ENCODE results near the gene FBXO3. TPM values are rescaled to one million over a fixed set of nuclear protein-coding genes. Genes with fewer than 3 reads are reported as not detected.

The FBXO3 gene
- total and polyA plus RNA-seq, 2 of the 13 experiments (the other 11 are each of a cell fraction or from before 2014, with no cell fraction given), result 20.4 to 27.6 TPM

DNA sequence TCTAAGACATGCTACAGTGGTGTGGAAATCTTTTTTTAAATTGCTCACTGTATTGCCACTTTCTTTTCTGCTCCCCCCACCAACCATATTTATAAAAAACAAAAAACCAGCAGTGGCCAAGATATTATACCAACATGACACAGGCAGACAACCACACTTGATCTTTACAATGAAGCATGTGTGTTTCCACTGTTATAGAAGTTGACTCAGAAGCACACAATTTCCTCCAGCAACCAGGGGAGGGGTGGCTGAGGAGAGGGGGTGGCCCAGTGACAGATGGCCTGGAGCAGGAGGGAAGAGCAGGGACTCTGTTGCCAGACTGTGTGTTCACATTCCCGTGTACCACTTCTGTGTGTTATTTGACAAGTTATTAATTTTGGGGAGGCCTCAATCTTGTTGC lies 52.9 kb downstream of the FBXO3 start (continued):
- TF ChIP-seq, protein P1, sequence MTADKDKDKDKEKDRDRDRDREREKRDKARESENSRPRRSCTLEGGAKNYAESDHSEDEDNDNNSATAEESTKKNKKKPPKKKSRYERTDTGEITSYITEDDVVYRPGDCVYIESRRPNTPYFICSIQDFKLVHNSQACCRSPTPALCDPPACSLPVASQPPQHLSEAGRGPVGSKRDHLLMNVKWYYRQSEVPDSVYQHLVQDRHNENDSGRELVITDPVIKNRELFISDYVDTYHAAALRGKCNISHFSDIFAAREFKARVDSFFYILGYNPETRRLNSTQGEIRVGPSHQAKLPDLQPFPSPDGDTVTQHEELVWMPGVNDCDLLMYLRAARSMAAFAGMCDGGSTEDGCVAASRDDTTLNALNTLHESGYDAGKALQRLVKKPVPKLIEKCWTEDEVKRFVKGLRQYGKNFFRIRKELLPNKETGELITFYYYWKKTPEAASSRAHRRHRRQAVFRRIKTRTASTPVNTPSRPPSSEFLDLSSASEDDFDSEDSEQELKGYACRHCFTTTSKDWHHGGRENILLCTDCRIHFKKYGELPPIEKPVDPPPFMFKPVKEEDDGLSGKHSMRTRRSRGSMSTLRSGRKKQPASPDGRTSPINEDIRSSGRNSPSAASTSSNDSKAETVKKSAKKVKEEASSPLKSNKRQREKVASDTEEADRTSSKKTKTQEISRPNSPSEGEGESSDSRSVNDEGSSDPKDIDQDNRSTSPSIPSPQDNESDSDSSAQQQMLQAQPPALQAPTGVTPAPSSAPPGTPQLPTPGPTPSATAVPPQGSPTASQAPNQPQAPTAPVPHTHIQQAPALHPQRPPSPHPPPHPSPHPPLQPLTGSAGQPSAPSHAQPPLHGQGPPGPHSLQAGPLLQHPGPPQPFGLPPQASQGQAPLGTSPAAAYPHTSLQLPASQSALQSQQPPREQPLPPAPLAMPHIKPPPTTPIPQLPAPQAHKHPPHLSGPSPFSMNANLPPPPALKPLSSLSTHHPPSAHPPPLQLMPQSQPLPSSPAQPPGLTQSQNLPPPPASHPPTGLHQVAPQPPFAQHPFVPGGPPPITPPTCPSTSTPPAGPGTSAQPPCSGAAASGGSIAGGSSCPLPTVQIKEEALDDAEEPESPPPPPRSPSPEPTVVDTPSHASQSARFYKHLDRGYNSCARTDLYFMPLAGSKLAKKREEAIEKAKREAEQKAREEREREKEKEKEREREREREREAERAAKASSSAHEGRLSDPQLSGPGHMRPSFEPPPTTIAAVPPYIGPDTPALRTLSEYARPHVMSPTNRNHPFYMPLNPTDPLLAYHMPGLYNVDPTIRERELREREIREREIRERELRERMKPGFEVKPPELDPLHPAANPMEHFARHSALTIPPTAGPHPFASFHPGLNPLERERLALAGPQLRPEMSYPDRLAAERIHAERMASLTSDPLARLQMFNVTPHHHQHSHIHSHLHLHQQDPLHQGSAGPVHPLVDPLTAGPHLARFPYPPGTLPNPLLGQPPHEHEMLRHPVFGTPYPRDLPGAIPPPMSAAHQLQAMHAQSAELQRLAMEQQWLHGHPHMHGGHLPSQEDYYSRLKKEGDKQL (CRISPR knock-in tag; IDR thresholded peaks at IDR 0.05; ENCODE audit: low read depth), result no peak
- TF ChIP-seq, protein P2, sequence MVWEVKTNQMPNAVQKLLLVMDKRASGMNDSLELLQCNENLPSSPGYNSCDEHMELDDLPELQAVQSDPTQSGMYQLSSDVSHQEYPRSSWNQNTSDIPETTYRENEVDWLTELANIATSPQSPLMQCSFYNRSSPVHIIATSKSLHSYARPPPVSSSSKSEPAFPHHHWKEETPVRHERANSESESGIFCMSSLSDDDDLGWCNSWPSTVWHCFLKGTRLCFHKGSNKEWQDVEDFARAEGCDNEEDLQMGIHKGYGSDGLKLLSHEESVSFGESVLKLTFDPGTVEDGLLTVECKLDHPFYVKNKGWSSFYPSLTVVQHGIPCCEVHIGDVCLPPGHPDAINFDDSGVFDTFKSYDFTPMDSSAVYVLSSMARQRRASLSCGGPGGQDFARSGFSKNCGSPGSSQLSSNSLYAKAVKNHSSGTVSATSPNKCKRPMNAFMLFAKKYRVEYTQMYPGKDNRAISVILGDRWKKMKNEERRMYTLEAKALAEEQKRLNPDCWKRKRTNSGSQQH (CRISPR knock-in tag; IDR thresholded peaks at IDR 0.05; ENCODE audit: low read depth), result no peak
- no peak for TF ChIP-seq ZNF282 (IDR thresholded peaks at IDR 0.05; ENCODE audit: partially characterized antibody)
- no peak for TF ChIP-seq ZNF792 (CRISPR knock-in tag; IDR thresholded peaks at IDR 0.05)
- TF ChIP-seq, protein P3, sequence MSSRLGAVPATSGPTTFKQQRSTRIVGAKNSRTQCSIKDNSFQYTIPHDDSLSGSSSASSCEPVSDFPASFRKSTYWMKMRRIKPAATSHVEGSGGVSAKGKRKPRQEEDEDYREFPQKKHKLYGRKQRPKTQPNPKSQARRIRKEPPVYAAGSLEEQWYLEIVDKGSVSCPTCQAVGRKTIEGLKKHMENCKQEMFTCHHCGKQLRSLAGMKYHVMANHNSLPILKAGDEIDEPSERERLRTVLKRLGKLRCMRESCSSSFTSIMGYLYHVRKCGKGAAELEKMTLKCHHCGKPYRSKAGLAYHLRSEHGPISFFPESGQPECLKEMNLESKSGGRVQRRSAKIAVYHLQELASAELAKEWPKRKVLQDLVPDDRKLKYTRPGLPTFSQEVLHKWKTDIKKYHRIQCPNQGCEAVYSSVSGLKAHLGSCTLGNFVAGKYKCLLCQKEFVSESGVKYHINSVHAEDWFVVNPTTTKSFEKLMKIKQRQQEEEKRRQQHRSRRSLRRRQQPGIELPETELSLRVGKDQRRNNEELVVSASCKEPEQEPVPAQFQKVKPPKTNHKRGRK (CRISPR knock-in tag; IDR thresholded peaks at IDR 0.05), result no peak
- TF ChIP-seq TBL1XR1 (IDR thresholded peaks at IDR 0.05; ENCODE audit: borderline replicate concordance, low read length, partially characterized antibody), result no peak
- TF ChIP-seq ZNF7 (CRISPR knock-in tag; IDR thresholded peaks at IDR 0.05), result no peak
- TF ChIP-seq ZNF431 (CRISPR knock-in tag; IDR thresholded peaks at IDR 0.05; ENCODE audit: borderline replicate concordance, low read depth), result no peak
- TF ChIP-seq TAF15 (IDR thresholded peaks at IDR 0.05; ENCODE audit: low read depth, low read length, poor library complexity, severe bottlenecking), result no peak
- TF ChIP-seq RFX3 (CRISPR knock-in tag; IDR thresholded peaks at IDR 0.05), result no peak
- no peak for TF ChIP-seq POLR2AphosphoS5 (IDR thresholded peaks at IDR 0.05; ENCODE audit: low read depth, low read length)
- TF ChIP-seq NFKBIZ (CRISPR knock-in tag; IDR thresholded peaks at IDR 0.05), result no peak

Data from HepG2 (cell line).